Neural progenitor cell (in vitro differentiated cells): ENCODE measurements around the gene BAHD1. TPM values are rescaled to one million over a fixed set of nuclear protein-coding genes. Genes with fewer than 3 reads are reported as not detected.

Experiments used
- DNase-seq: peaks from one replicate; pipeline ENCODE4 v3.0.0-alpha.2; 2016; ENCODE audit warnings: low spot score
- H2AFZ ChIP-seq: fragments of 200-600 bp; sonication (generic); replicated peaks from 2 replicates; pipeline ENCODE4 v1.6.1; 2016; ENCODE audit warnings: antibody characterized with exemption
- H3F3A ChIP-seq: fragments of 200-600 bp; sonication (generic); 2 replicates; pipeline ENCODE4 v1.6.1; 2016; ENCODE audit warnings: antibody characterized with exemption, low read depth
- H3K27ac ChIP-seq: fragments of 200-600 bp; sonication (generic); 2 replicates; pipeline ENCODE4 v1.5.1; 2016; ENCODE audit warnings: mild to moderate bottlenecking
- H3K27me3 ChIP-seq: fragments of 200-600 bp; sonication (generic); 2 replicates; pipeline ENCODE4 v1.6.1; 2016; ENCODE audit warnings: mild to moderate bottlenecking, moderate library complexity
- H3K36me3 ChIP-seq: fragments of 200-600 bp; sonication (generic); 2 replicates; pipeline ENCODE4 v1.5.1; 2016
- H3K4me1 ChIP-seq: fragments of 200-600 bp; sonication (generic); 2 replicates; pipeline ENCODE4 v1.6.1; 2016; ENCODE audit warnings: mixed run types
- H3K4me2 ChIP-seq: fragments of 200-600 bp; sonication (generic); 2 replicates; pipeline ENCODE4 v1.6.1; 2016
- H3K4me3 ChIP-seq: fragments of 200-600 bp; sonication (generic); 2 replicates; pipeline ENCODE4 v1.5.1; 2016
- H3K79me2 ChIP-seq: fragments of 200-600 bp; sonication (generic); 2 replicates; pipeline ENCODE4 v1.6.1; 2016; ENCODE audit warnings: low read depth
- H3K9ac ChIP-seq: fragments of 200-600 bp; sonication (generic); 2 replicates; pipeline ENCODE4 v1.6.1; 2016
- H3K9me3 ChIP-seq: fragments of 200-600 bp; sonication (generic); 2 replicates; pipeline ENCODE4 v1.5.1; 2016; ENCODE audit warnings: low read depth
- H4K20me1 ChIP-seq: fragments of 200-600 bp; sonication (generic); 2 replicates; pipeline ENCODE4 v1.6.1; 2016; ENCODE audit warnings: low read depth
- H3K27ac Mint-ChIP-seq: 3 replicates; pipeline ENCODE4 v1.8.0; 2021; ENCODE audit warnings: mixed read lengths
- H3K27me3 Mint-ChIP-seq: 2 replicates; pipeline ENCODE4 v1.8.0; 2022; ENCODE audit warnings: low read depth, mild to moderate bottlenecking, inconsistent platforms, moderate library complexity, mixed read lengths; ENCODE audit not compliant: insufficient read depth
- H3K36me3 Mint-ChIP-seq: 3 replicates; pipeline ENCODE4 v1.8.0; 2021; ENCODE audit warnings: mixed read lengths
- H3K4me1 Mint-ChIP-seq: 3 replicates; pipeline ENCODE4 v1.8.0; 2021; ENCODE audit warnings: mixed read lengths
- H3K4me3 Mint-ChIP-seq: 3 replicates; pipeline ENCODE4 v1.8.0; 2021; ENCODE audit warnings: mild to moderate bottlenecking, moderate library complexity, mixed read lengths
- H3K9me3 Mint-ChIP-seq: 3 replicates; pipeline ENCODE4 v1.8.0; 2020; ENCODE audit warnings: mixed read lengths
- EZH2 ChIP-seq: fragments of 200-600 bp; sonication (generic); IDR thresholded peaks from 2 replicates; pipeline ENCODE4 v1.6.1; 2017; ENCODE audit warnings: antibody characterized with exemption, mild to moderate bottlenecking, moderate library complexity
- EZH2phosphoT487 ChIP-seq: fragments of 200-600 bp; sonication (generic); IDR thresholded peaks from 2 replicates; pipeline ENCODE4 v1.6.1; 2017; ENCODE audit warnings: antibody characterized with exemption
- total RNA-seq: library from RNA; depleted of rRNA; stranded (reverse); fragments of >200 nt; gene quantifications from 2 replicates; pipeline ENCODE4 v1.2.3, GENCODE V29; 2015; ENCODE audit warnings: low replicate concordance
- TF ChIP-seq, protein P1 (sequence below): fragments of 200-600 bp; sonication (generic); IDR thresholded peaks from 2 replicates; pipeline ENCODE4 v1.5.1; 2017; ENCODE audit warnings: antibody characterized with exemption, mild to moderate bottlenecking

Gene BAHD1
- total RNA-seq, 1 donor from 2014 or later: 5.8 TPM

DNA sequence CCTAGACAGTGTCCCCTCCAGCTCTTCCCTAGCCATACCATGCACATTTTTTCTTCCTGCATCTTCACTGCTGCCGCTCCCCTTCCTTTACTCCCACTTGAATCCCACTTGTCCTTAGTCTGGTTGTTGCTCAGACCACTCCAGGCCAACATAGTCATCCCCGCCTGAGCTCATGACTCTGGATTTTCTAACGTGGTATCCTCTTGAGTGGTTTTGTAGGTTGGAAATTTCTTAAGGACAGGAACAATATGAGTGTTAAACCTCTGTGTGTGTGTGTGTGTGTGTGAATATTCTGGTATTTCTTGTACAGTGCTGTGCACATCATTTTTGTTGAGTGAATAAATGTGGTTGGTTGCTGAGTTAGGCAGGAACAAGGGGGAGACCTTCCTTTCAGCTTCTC lies 3.1 kb downstream of the BAHD1 start:
- peaks cover 77% of the 10 kb centered on the region for H3K79me2 ChIP-seq
- H3K9me3 ChIP-seq: no peaks in the 10 kb centered on the region
- peaks cover 43% of the 10 kb centered on the region for H3K4me1 Mint-ChIP-seq
- peaks cover 25% of the 10 kb centered on the region for H3K27me3 Mint-ChIP-seq
- H3F3A ChIP-seq: peaks cover 21% of the 10 kb centered on the region
- no peak for TF ChIP-seq EZH2phosphoT487
- TF ChIP-seq EZH2: no peak
- TF ChIP-seq, protein P1, sequence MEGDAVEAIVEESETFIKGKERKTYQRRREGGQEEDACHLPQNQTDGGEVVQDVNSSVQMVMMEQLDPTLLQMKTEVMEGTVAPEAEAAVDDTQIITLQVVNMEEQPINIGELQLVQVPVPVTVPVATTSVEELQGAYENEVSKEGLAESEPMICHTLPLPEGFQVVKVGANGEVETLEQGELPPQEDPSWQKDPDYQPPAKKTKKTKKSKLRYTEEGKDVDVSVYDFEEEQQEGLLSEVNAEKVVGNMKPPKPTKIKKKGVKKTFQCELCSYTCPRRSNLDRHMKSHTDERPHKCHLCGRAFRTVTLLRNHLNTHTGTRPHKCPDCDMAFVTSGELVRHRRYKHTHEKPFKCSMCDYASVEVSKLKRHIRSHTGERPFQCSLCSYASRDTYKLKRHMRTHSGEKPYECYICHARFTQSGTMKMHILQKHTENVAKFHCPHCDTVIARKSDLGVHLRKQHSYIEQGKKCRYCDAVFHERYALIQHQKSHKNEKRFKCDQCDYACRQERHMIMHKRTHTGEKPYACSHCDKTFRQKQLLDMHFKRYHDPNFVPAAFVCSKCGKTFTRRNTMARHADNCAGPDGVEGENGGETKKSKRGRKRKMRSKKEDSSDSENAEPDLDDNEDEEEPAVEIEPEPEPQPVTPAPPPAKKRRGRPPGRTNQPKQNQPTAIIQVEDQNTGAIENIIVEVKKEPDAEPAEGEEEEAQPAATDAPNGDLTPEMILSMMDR: no peak
- no peaks in the 10 kb centered on the region for H3K36me3 Mint-ChIP-seq
- H2AFZ ChIP-seq: no peak overlapping the region
- peak overlapping the region; percentile 8 for H3K4me2 ChIP-seq
- H3K4me3 ChIP-seq: no peak overlapping the region
- DNase-seq: no peak
- no peak overlapping the region for H3K27ac Mint-ChIP-seq
- H3K4me1 ChIP-seq: peaks cover 30% of the 10 kb centered on the region
- no peak overlapping the region for H3K27ac ChIP-seq
- no peaks in the 10 kb centered on the region for H3K36me3 ChIP-seq
- H3K4me3 Mint-ChIP-seq: peak overlapping the region; percentile 92
- no peak overlapping the region for H3K9ac ChIP-seq
- peaks cover 11% of the 10 kb centered on the region for H3K27me3 ChIP-seq
- H4K20me1 ChIP-seq: peaks cover 70% of the 10 kb centered on the region
- no peaks in the 10 kb centered on the region for H3K9me3 Mint-ChIP-seq

DNA sequence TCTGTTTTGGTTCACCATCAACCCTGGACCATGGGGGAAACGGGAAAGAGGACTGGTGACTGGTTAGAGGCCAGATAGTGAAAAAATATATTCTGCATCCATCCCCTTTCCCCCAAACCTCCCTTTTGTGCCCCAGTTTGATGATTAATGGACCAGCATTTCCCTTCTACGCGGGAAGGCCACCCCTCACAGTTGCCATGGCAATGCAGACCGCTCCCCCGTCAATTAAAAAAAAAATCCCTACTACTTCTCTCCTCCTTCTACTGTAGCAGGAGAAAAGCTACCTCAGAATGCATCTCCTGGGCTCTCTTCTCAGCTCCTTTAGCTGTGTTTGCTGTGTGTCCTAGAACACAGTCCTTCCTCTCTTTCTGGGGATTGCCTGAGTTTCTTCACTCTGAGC lies 4.0 kb downstream of the BAHD1 start:
- Histone ChIP-seq H3K27ac (no peak overlapping the region), H3K79me2 (peaks cover 86% of the 10 kb centered on the region), H4K20me1 (peaks cover 79% of the 10 kb centered on the region), H3K9ac (no peak overlapping the region), H3K4me1 (peaks cover 21% of the 10 kb centered on the region), H3K36me3 (no peaks in the 10 kb centered on the region), H3K4me2 (peak overlapping the region; percentile 8), H3K9me3 (no peaks in the 10 kb centered on the region), H3K27me3 (peaks cover 2% of the 10 kb centered on the region), H3K4me3 (no peak overlapping the region), H2AFZ (no peak overlapping the region), H3F3A (peaks cover 19% of the 10 kb centered on the region)
- TF ChIP-seq EZH2 (no peak), EZH2phosphoT487 (no peak)
- TF ChIP-seq, protein P1: no peak
- H3K36me3 Mint-ChIP-seq: peaks cover 3% of the 10 kb centered on the region
- no peak for DNase-seq
- peaks cover 18% of the 10 kb centered on the region for H3K27me3 Mint-ChIP-seq
- peak overlapping the region; percentile 58 for H3K4me3 Mint-ChIP-seq
- H3K27ac Mint-ChIP-seq: no peak overlapping the region
- no peaks in the 10 kb centered on the region for H3K9me3 Mint-ChIP-seq
- peaks cover 41% of the 10 kb centered on the region for H3K4me1 Mint-ChIP-seq

DNA sequence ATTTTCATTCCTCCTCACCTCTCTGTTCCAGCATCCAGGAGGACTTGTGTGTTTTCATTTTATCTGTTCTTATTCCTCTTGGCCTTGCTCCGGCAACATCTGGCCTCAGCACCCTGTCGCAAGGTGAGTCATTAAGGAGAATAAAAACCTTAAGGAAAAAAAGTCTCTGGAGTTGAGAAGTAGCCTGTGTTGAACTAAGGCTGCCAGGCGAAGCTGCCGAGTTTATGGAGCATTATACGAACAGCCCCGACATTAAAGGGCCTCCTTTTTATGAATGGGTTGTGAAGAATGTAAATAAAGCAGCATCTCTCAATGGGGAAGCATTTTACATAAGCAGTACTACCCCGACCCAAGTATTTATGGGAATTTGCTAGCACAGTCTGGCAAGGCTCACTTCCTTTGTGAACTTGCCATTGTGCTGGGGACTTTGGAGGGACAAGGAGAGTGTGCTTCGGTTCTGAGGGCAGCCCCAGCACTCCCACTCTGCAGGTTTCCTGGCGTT lies 4.7 kb downstream of the BAHD1 start:
- H2AFZ ChIP-seq: no peak overlapping the region
- peaks cover 93% of the 10 kb centered on the region for H3K79me2 ChIP-seq
- H3F3A ChIP-seq: peaks cover 14% of the 10 kb centered on the region
- no peak for DNase-seq
- peaks cover 38% of the 10 kb centered on the region for H3K4me1 Mint-ChIP-seq
- peaks cover 3% of the 10 kb centered on the region for H3K36me3 Mint-ChIP-seq
- H3K9me3 Mint-ChIP-seq: no peaks in the 10 kb centered on the region
- peaks cover 12% of the 10 kb centered on the region for H3K27me3 Mint-ChIP-seq
- H3K4me1 ChIP-seq: peaks cover 25% of the 10 kb centered on the region
- no peak overlapping the region for H3K27ac ChIP-seq
- H3K4me3 Mint-ChIP-seq: no peak overlapping the region
- no peaks in the 10 kb centered on the region for H3K9me3 ChIP-seq
- peaks cover 87% of the 10 kb centered on the region for H4K20me1 ChIP-seq
- H3K27ac Mint-ChIP-seq: no peak overlapping the region
- H3K4me2 ChIP-seq: no peak overlapping the region
- TF ChIP-seq, protein P1: no peak
- no peaks in the 10 kb centered on the region for H3K27me3 ChIP-seq
- no peak overlapping the region for H3K9ac ChIP-seq
- H3K36me3 ChIP-seq: no peaks in the 10 kb centered on the region
- H3K4me3 ChIP-seq: no peak overlapping the region
